WTC11 (cell line): Measurements from ENCODE around the gene CYCS.
A peak's percentile ranks its signal among the peaks of the same experiment; 100 is the strongest.
"Not testable (repeated sequence)": the region's sequence is repeated elsewhere in the genome, so short reads cannot be mapped to it uniquely, and the experiment has no call there.

ENCODE experiments used
- CBFB ChIP-seq: sonication (generic); formaldehyde crosslinking; IDR thresholded peaks from 2 replicates; pipeline ENCODE4 v1.8.1; 2022; ENCODE audit warnings: mild to moderate bottlenecking, low read depth, missing genetic modification reagents
- NFYB ChIP-seq: sonication (generic); formaldehyde crosslinking; conservative IDR thresholded peaks from 2 replicates; pipeline ENCODE4 v1.8.0; 2022; ENCODE audit warnings: low read depth, missing genetic modification reagents
- TEAD4 ChIP-seq: sonication (generic); formaldehyde crosslinking; IDR thresholded peaks from 2 replicates; pipeline ENCODE4 v1.8.0; 2022; ENCODE audit warnings: mild to moderate bottlenecking, missing genetic modification reagents
- TF ChIP-seq, protein P1 (sequence below): fragments of 200-600 bp; IDR thresholded peaks from 2 replicates; pipeline ENCODE4 v1.8.0; 2022; ENCODE audit warnings: antibody characterized with exemption
- TF ChIP-seq, protein P2 (sequence below): sonication (generic); formaldehyde crosslinking; conservative IDR thresholded peaks from 2 replicates; pipeline ENCODE4 v1.8.1; 2022; ENCODE audit warnings: mild to moderate bottlenecking, missing genetic modification reagents
- TF ChIP-seq, protein P3 (sequence below): sonication (generic); formaldehyde crosslinking; IDR thresholded peaks from 2 replicates; pipeline ENCODE4 v1.8.0; 2022; ENCODE audit warnings: mild to moderate bottlenecking, missing genetic modification reagents
- TF ChIP-seq, protein P4 (sequence below): sonication (generic); formaldehyde crosslinking; IDR thresholded peaks from 2 replicates; pipeline ENCODE4 v1.8.1; 2022; ENCODE audit warnings: mild to moderate bottlenecking, missing genetic modification reagents, moderate library complexity, borderline replicate concordance

DNA sequence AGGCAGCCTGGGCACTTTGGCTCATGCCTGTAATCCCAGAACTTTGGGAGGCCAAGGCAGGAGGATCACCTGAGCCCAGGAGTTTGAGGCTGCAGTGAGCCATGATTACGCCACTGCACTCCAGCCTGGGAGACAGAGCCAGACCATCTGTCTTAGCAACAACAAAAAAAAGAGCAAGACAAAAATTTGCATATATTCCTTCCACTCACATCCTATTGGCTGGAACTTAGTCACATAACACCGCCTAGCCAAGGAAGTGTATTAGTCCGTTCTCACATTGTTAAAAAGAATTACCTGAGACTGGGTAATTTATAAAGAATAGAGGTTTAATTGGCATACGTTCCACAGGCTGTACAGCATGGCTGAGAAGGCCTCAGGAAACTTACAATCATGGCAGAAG lies 43.0 kb downstream of the CYCS start:
- TF ChIP-seq, protein P1, sequence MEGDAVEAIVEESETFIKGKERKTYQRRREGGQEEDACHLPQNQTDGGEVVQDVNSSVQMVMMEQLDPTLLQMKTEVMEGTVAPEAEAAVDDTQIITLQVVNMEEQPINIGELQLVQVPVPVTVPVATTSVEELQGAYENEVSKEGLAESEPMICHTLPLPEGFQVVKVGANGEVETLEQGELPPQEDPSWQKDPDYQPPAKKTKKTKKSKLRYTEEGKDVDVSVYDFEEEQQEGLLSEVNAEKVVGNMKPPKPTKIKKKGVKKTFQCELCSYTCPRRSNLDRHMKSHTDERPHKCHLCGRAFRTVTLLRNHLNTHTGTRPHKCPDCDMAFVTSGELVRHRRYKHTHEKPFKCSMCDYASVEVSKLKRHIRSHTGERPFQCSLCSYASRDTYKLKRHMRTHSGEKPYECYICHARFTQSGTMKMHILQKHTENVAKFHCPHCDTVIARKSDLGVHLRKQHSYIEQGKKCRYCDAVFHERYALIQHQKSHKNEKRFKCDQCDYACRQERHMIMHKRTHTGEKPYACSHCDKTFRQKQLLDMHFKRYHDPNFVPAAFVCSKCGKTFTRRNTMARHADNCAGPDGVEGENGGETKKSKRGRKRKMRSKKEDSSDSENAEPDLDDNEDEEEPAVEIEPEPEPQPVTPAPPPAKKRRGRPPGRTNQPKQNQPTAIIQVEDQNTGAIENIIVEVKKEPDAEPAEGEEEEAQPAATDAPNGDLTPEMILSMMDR, result not testable (repeated sequence)
- TF ChIP-seq, protein P2, sequence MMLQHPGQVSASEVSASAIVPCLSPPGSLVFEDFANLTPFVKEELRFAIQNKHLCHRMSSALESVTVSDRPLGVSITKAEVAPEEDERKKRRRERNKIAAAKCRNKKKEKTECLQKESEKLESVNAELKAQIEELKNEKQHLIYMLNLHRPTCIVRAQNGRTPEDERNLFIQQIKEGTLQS (CRISPR knock-in tag), result not testable (repeated sequence)
- TF ChIP-seq, protein P3, sequence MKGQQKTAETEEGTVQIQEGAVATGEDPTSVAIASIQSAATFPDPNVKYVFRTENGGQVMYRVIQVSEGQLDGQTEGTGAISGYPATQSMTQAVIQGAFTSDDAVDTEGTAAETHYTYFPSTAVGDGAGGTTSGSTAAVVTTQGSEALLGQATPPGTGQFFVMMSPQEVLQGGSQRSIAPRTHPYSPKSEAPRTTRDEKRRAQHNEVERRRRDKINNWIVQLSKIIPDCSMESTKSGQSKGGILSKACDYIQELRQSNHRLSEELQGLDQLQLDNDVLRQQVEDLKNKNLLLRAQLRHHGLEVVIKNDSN (CRISPR knock-in tag), result not testable (repeated sequence)
- TF ChIP-seq, protein P4, sequence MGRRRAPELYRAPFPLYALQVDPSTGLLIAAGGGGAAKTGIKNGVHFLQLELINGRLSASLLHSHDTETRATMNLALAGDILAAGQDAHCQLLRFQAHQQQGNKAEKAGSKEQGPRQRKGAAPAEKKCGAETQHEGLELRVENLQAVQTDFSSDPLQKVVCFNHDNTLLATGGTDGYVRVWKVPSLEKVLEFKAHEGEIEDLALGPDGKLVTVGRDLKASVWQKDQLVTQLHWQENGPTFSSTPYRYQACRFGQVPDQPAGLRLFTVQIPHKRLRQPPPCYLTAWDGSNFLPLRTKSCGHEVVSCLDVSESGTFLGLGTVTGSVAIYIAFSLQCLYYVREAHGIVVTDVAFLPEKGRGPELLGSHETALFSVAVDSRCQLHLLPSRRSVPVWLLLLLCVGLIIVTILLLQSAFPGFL (CRISPR knock-in tag), result not testable (repeated sequence)
- TF ChIP-seq TEAD4, CBFB (CRISPR knock-in tag): not testable (repeated sequence)
- peak; percentile 41 for TF ChIP-seq NFYB
